ENCODE results near the gene POMT2. TPM values are rescaled to one million over a fixed set of nuclear protein-coding genes. Genes with fewer than 3 reads are reported as not detected.

POMT2 gene
- total RNA-seq, 3 donors from 2014 or later = 16.8 to 30.3 (median 25.2) TPM

DNA sequence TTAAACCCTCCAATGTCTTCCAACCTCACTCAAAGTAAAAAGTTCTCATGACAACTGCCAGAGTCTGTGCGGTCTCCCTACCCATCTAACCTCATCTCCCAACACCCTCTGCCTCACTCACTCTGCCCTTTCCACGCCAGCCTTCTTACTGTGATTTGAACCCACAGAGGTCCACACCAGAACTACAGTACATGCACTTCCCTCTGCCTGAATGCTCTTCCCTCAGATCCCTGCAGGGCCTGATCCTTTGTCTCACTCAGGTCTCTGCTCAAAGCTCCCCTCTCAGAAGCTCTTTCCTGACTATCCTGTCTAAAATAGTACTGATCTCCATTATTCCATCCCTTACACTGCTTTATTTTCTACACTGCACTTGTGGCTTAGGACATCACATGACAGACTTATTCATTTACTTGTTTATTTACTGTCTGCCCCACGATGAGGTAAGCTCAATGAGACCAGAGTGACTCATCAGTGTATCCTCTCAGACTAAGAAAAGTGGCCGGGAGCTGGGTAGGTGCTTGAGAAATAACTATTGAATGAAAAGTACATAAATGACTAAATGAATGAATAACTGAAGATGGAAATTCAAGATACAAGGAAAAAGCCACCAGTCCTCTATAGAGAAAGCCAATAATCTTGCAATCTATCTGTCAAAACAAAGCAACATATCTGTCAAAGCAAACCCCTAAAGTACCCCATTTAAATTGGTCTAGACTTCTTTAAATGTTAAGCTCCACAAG is 17.1 kb downstream of the POMT2 start:
- no peak overlapping the region for H3K4me3 ChIP-seq
- peak in 1 of 2 donors; percentile 58 for DNase-seq (ENCODE audit: low spot score in 2 of 2)
- TF ChIP-seq POLR2AphosphoS5 (IDR thresholded peaks at IDR 0.05) = no peak
- TF ChIP-seq, protein P1, sequence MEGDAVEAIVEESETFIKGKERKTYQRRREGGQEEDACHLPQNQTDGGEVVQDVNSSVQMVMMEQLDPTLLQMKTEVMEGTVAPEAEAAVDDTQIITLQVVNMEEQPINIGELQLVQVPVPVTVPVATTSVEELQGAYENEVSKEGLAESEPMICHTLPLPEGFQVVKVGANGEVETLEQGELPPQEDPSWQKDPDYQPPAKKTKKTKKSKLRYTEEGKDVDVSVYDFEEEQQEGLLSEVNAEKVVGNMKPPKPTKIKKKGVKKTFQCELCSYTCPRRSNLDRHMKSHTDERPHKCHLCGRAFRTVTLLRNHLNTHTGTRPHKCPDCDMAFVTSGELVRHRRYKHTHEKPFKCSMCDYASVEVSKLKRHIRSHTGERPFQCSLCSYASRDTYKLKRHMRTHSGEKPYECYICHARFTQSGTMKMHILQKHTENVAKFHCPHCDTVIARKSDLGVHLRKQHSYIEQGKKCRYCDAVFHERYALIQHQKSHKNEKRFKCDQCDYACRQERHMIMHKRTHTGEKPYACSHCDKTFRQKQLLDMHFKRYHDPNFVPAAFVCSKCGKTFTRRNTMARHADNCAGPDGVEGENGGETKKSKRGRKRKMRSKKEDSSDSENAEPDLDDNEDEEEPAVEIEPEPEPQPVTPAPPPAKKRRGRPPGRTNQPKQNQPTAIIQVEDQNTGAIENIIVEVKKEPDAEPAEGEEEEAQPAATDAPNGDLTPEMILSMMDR (IDR thresholded peaks at IDR 0.05) = no peak
- TF ChIP-seq POLR2A (IDR thresholded peaks at IDR 0.05) = no peak
- H3K27ac ChIP-seq = peak overlapping the region; percentile 86 to 88
- intact Hi-C loops (cut with DNase I; ENCODE audit: low total_unique reads) = no loop called here
- H3K36me3 ChIP-seq = no peaks in the 10 kb centered on the region
- H3K4me1 ChIP-seq = peaks cover 0 to 9% of the 10 kb centered on the region in 2 donors
- H3K9me3 ChIP-seq = no peaks in the 10 kb centered on the region
- no peaks in the 10 kb centered on the region for H3K27me3 ChIP-seq

DNA sequence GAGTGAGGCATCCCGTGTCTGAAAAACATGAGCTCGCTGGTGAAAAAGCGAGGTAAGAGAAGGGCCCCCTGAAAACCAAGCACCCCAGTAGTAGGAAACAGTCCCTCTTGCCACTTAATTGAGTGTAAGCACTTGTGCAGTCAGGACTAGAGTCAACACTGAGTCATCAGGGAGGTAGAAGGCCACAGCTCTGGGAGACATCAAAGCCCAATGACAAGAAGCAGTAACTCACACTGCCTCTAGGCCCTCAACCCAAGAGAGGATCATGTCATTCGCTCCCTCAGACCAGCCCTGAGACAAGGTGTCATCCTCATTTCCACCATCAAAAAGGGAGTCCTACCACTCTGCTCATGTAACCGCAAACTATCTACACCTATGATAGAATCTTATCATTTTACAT is 17.8 kb downstream of the POMT2 start:
- Histone ChIP-seq H3K27ac (peak overlapping the region; percentile 86 to 88), H3K9me3 (no peaks in the 10 kb centered on the region), H3K4me3 (no peak overlapping the region), H3K36me3 (no peaks in the 10 kb centered on the region), H3K4me1 (peaks cover 0 to 9% of the 10 kb centered on the region in 2 donors), H3K27me3 (no peaks in the 10 kb centered on the region)
- TF ChIP-seq POLR2A (IDR thresholded peaks at IDR 0.05) (no peak), POLR2AphosphoS5 (IDR thresholded peaks at IDR 0.05) (no peak)
- TF ChIP-seq, protein P1 (IDR thresholded peaks at IDR 0.05) = no peak
- DNase-seq (ENCODE audit: low spot score in 2 of 2) = no peak
- intact Hi-C loops (cut with DNase I; ENCODE audit: low total_unique reads) = no loop called here

DNA sequence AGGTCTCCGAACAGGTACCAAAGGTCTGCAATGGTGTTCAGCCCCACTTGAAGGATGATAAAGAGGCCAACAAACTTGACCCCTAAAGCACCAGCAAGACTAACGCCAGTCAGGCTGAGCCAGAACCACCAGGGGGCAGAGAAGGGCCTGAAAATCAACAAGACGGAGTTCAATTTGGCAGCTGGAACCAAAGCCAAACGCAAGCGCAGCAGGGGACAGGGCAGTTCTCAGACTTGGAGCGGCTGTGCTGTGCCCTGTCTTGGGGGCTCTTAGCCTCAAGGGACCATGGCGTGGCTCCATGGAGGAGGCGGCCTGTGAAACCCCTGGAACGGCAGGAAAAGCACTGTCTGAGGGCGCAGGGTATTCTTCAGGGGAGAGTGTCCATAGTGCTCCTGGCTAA is 19.6 kb downstream of the POMT2 start:
- H3K4me3 ChIP-seq = no peak overlapping the region
- no peak overlapping the region for H3K27ac ChIP-seq
- DNase-seq (ENCODE audit: low spot score in 2 of 2) = peak; percentile 61 to 83
- H3K27me3 ChIP-seq = no peaks in the 10 kb centered on the region
- TF ChIP-seq POLR2A (IDR thresholded peaks at IDR 0.05) = no peak
- peak in 2 of 3 donors; percentile 26 to 30 for TF ChIP-seq POLR2AphosphoS5 (IDR thresholded peaks at IDR 0.05)
- TF ChIP-seq, protein P1 (IDR thresholded peaks at IDR 0.05) = peak; percentile 68 to 80 (median 75)
- intact Hi-C loops (cut with DNase I; ENCODE audit: low total_unique reads) = no loop called here
- no peaks in the 10 kb centered on the region for H3K36me3 ChIP-seq
- H3K4me1 ChIP-seq = peaks cover 0 to 3% of the 10 kb centered on the region in 2 donors
- H3K9me3 ChIP-seq = no peaks in the 10 kb centered on the region

DNA sequence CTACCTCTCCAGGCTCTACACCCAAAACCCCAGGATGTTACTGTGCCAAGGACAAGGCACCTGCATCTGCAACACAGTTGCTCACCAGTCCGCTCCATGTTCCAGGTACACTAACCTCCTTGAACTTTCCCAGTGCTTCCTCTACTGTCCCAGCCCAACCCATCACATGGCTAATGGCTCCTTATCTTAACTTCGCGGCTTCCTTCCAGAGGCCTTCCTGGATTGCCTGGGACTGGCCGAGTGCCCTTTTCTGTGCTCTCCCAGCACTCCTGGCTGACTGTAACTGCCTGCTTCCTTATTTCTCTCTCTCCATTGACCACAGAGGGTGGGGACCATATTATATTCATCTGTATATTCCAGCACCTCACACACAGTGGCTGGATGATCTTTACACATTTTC is 20.9 kb downstream of the POMT2 start:
- no peaks in the 10 kb centered on the region for H3K9me3 ChIP-seq
- H3K36me3 ChIP-seq = no peaks in the 10 kb centered on the region
- DNase-seq (ENCODE audit: low spot score in 2 of 2) = no peak
- no peaks in the 10 kb centered on the region for H3K4me1 ChIP-seq
- no peaks in the 10 kb centered on the region for H3K27me3 ChIP-seq
- TF ChIP-seq POLR2A (IDR thresholded peaks at IDR 0.05) (no peak), POLR2AphosphoS5 (IDR thresholded peaks at IDR 0.05) (no peak)
- TF ChIP-seq, protein P1 (IDR thresholded peaks at IDR 0.05) = no peak
- intact Hi-C loops (cut with DNase I; ENCODE audit: low total_unique reads) = loop anchor here (5.0 kb wide), 1 partner anchor 33 kb away; no protein-coding TSS in a partner anchor
- H3K27ac ChIP-seq = no peak overlapping the region
- no peak overlapping the region for H3K4me3 ChIP-seq

GRCh38 chr14:77296906-77297305 is 23.8 kb downstream of the POMT2 start:
- Histone ChIP-seq H3K27me3 (no peaks in the 10 kb centered on the region), H3K9me3 (no peaks in the 10 kb centered on the region), H3K36me3 (no peaks in the 10 kb centered on the region), H3K4me3 (no peak overlapping the region), H3K27ac (no peak overlapping the region), H3K4me1 (no peaks in the 10 kb centered on the region)
- intact Hi-C loops (cut with DNase I; ENCODE audit: low total_unique reads) = loop anchor here (5.0 kb wide), 1 partner anchor 35 kb away; no protein-coding TSS in a partner anchor
- TF ChIP-seq POLR2AphosphoS5 (IDR thresholded peaks at IDR 0.05) = no peak
- TF ChIP-seq POLR2A (IDR thresholded peaks at IDR 0.05) = no peak
- TF ChIP-seq, protein P1 (IDR thresholded peaks at IDR 0.05) = no peak
- DNase-seq (ENCODE audit: low spot score in 2 of 2) = no peak
